Karpas-422 (cell line): ENCODE data around the gene SKIL. TPM values are rescaled to one million over a fixed set of nuclear protein-coding genes. Genes with fewer than 3 reads are reported as not detected.
"Not testable (repeated sequence)": the region's sequence is repeated elsewhere in the genome, so short reads cannot be mapped to it uniquely, and the experiment has no call there.

Experiments
- DNase-seq: peaks from one replicate; pipeline ENCODE4 v3.0.0-alpha.2; 2015
- H2AFZ ChIP-seq: fragments of 200-600 bp; sonication (generic); 2 replicates; pipeline ENCODE4 v1.6.1; 2014; ENCODE audit warnings: antibody characterized with exemption, low read length, mixed read lengths
- H3K27ac ChIP-seq: fragments of 200-600 bp; sonication (generic); 2 replicates; pipeline ENCODE4 v1.5.1; 2014; ENCODE audit warnings: mild to moderate bottlenecking, low read length, moderate library complexity
- H3K27me3 ChIP-seq: fragments of 200-600 bp; sonication (generic); 2 replicates; pipeline ENCODE4 v1.6.1; 2014; ENCODE audit warnings: low read length, mixed read lengths
- H3K36me3 ChIP-seq: fragments of 200-600 bp; sonication (generic); 2 replicates; pipeline ENCODE4 v1.6.1; 2014; ENCODE audit warnings: low read length, mixed read lengths; ENCODE audit not compliant: insufficient read depth
- H3K4me1 ChIP-seq: fragments of 200-600 bp; sonication (generic); 2 replicates; pipeline ENCODE4 v1.6.1; 2014; ENCODE audit warnings: mild to moderate bottlenecking, low read length, mixed read lengths
- H3K4me2 ChIP-seq: fragments of 200-600 bp; sonication (generic); 2 replicates; pipeline ENCODE4 v1.6.1; 2014; ENCODE audit warnings: low read length, low read depth, mild to moderate bottlenecking; ENCODE audit not compliant: poor library complexity, severe bottlenecking
- H3K4me3 ChIP-seq: fragments of 200-600 bp; sonication (generic); 2 replicates; pipeline ENCODE4 v1.5.1; 2014; ENCODE audit warnings: mild to moderate bottlenecking, antibody characterized with exemption, low read length, mixed read lengths
- H3K79me2 ChIP-seq: fragments of 200-600 bp; sonication (generic); 2 replicates; pipeline ENCODE4 v1.6.1; 2014; ENCODE audit warnings: mild to moderate bottlenecking, low read length, mixed read lengths
- H3K9ac ChIP-seq: fragments of 200-600 bp; sonication (generic); 2 replicates; pipeline ENCODE4 v1.6.0; 2014; ENCODE audit warnings: low read length
- H3K9me2 ChIP-seq: fragments of 200-600 bp; sonication (generic), shearing (Covaris generic); replicated peaks from 2 replicates; pipeline ENCODE4 v1.6.0; 2014; ENCODE audit warnings: mild to moderate bottlenecking, low read length, moderate library complexity; ENCODE audit not compliant: insufficient read depth
- H3K9me3 ChIP-seq: fragments of 300-700, 200-600 bp; sonication (generic); 2 replicates; pipeline ENCODE4 v1.6.1; 2014; ENCODE audit warnings: low read length, mixed read lengths
- H4K20me1 ChIP-seq: fragments of 200-600 bp; sonication (generic); 2 replicates; pipeline ENCODE4 v1.6.1; 2014; ENCODE audit warnings: mild to moderate bottlenecking, antibody characterized with exemption, low read length, low read depth; ENCODE audit not compliant: insufficient read depth
- total RNA-seq: library from RNA; depleted of rRNA; stranded (reverse); fragments of >200 nt; shearing (Covaris generic); gene quantifications from 2 replicates; pipeline ENCODE4 v1.2.3, GENCODE V29; 2014; ENCODE audit warnings: low replicate concordance

SKIL gene
- total RNA-seq, 1 experiment from 2014 or later: 49.5 TPM

GRCh38 chr3:170324962-170325361 is 32.6 kb upstream of the SKIL start:
- Histone ChIP-seq H3K4me3 (no peak overlapping the region), H3K4me1 (no peaks in the 10 kb centered on the region), H3K9me3 (no peaks in the 10 kb centered on the region), H3K27me3 (no peaks in the 10 kb centered on the region), H3K4me2 (no peak overlapping the region), H3K79me2 (no peaks in the 10 kb centered on the region), H4K20me1 (no peaks in the 10 kb centered on the region), H3K9ac (no peak overlapping the region), H3K9me2 (no peaks in the 10 kb centered on the region), H3K36me3 (no peaks in the 10 kb centered on the region), H2AFZ (no peak overlapping the region), H3K27ac (no peak overlapping the region)
- DNase-seq: no peak

GRCh38 chr3:170327040-170327808 is 30.3 kb upstream of the SKIL start:
- Histone ChIP-seq H3K27ac (no peak overlapping the region), H3K4me1 (no peaks in the 10 kb centered on the region), H3K79me2 (no peaks in the 10 kb centered on the region), H3K4me2 (no peak overlapping the region), H3K4me3 (no peak overlapping the region), H3K36me3 (no peaks in the 10 kb centered on the region), H3K27me3 (no peaks in the 10 kb centered on the region), H3K9ac (no peak overlapping the region), H3K9me3 (no peaks in the 10 kb centered on the region), H3K9me2 (no peaks in the 10 kb centered on the region), H2AFZ (no peak overlapping the region), H4K20me1 (no peaks in the 10 kb centered on the region)
- DNase-seq: no peak

- H3K27me3 ChIP-seq, H4K20me1 ChIP-seq, H3K79me2 ChIP-seq, H3K36me3 ChIP-seq, H3K9ac ChIP-seq, H2AFZ ChIP-seq, H3K4me3 ChIP-seq, H3K4me2 ChIP-seq, H3K27ac ChIP-seq, H3K4me1 ChIP-seq, H3K9me3 ChIP-seq, DNase-seq, H3K9me2 ChIP-seq: not testable (repeated sequence)
These were observed 29.5 kb upstream of the SKIL start for GRCh38 chr3:170327868-170328548.

- no peak overlapping the region for H3K27ac ChIP-seq
- H3K4me2 ChIP-seq: no peak overlapping the region
- H3K4me1 ChIP-seq: no peaks in the 10 kb centered on the region
- no peak for DNase-seq
- no peak overlapping the region for H2AFZ ChIP-seq
- H3K9me3 ChIP-seq: no peaks in the 10 kb centered on the region
- no peak overlapping the region for H3K4me3 ChIP-seq
- no peak overlapping the region for H3K9ac ChIP-seq
- H3K79me2 ChIP-seq: no peaks in the 10 kb centered on the region
- H3K36me3 ChIP-seq: no peaks in the 10 kb centered on the region
- no peaks in the 10 kb centered on the region for H3K27me3 ChIP-seq
- no peaks in the 10 kb centered on the region for H4K20me1 ChIP-seq
- H3K9me2 ChIP-seq: no peaks in the 10 kb centered on the region
These were observed 27.1 kb upstream of the SKIL start for GRCh38 chr3:170330366-170330765.

GRCh38 chr3:170331143-170331542 is 26.4 kb upstream of the SKIL start:
- no peak overlapping the region for H3K4me2 ChIP-seq
- H3K27ac ChIP-seq: no peak overlapping the region
- H3K79me2 ChIP-seq: no peaks in the 10 kb centered on the region
- H3K36me3 ChIP-seq: no peaks in the 10 kb centered on the region
- no peak overlapping the region for H3K9ac ChIP-seq
- no peak overlapping the region for H2AFZ ChIP-seq
- no peaks in the 10 kb centered on the region for H3K9me3 ChIP-seq
- no peak for DNase-seq
- H3K4me3 ChIP-seq: no peak overlapping the region
- H3K9me2 ChIP-seq: no peaks in the 10 kb centered on the region
- no peaks in the 10 kb centered on the region for H3K4me1 ChIP-seq
- no peaks in the 10 kb centered on the region for H4K20me1 ChIP-seq
- no peaks in the 10 kb centered on the region for H3K27me3 ChIP-seq

GRCh38 chr3:170337420-170337819 is 20.1 kb upstream of the SKIL start:
- no peaks in the 10 kb centered on the region for H4K20me1 ChIP-seq
- no peak overlapping the region for H3K9ac ChIP-seq
- H3K27ac ChIP-seq: no peak overlapping the region
- DNase-seq: no peak
- no peak overlapping the region for H3K4me3 ChIP-seq
- H3K79me2 ChIP-seq: no peaks in the 10 kb centered on the region
- no peak overlapping the region for H2AFZ ChIP-seq
- no peaks in the 10 kb centered on the region for H3K9me2 ChIP-seq
- peaks cover 6% of the 10 kb centered on the region; the same call in 1 of the 2 replicates for H3K9me3 ChIP-seq
- H3K4me2 ChIP-seq: no peak overlapping the region
- H3K4me1 ChIP-seq: no peaks in the 10 kb centered on the region
- no peaks in the 10 kb centered on the region; the same call in 1 of the 2 replicates for H3K36me3 ChIP-seq
- H3K27me3 ChIP-seq: no peaks in the 10 kb centered on the region

- Histone ChIP-seq H3K4me2 (no peak overlapping the region), H3K9me3 (peaks cover 6% of the 10 kb centered on the region; the same call in 1 of the 2 replicates), H2AFZ (no peak overlapping the region), H3K27me3 (no peaks in the 10 kb centered on the region), H3K27ac (no peak overlapping the region), H3K9me2 (no peaks in the 10 kb centered on the region), H3K36me3 (no peaks in the 10 kb centered on the region; the same call in 1 of the 2 replicates), H4K20me1 (no peaks in the 10 kb centered on the region), H3K9ac (no peak overlapping the region), H3K4me3 (no peak overlapping the region), H3K79me2 (no peaks in the 10 kb centered on the region), H3K4me1 (no peaks in the 10 kb centered on the region)
- no peak for DNase-seq
These were observed 18.7 kb upstream of the SKIL start for GRCh38 chr3:170338690-170339340.

- not testable (repeated sequence) for H3K27ac ChIP-seq, H3K9me3 ChIP-seq, H2AFZ ChIP-seq, H3K79me2 ChIP-seq, H3K9ac ChIP-seq, H3K36me3 ChIP-seq, DNase-seq, H4K20me1 ChIP-seq, H3K27me3 ChIP-seq, H3K9me2 ChIP-seq, H3K4me3 ChIP-seq, H3K4me2 ChIP-seq, H3K4me1 ChIP-seq
These were observed 15.2 kb upstream of the SKIL start for GRCh38 chr3:170342273-170342672.
